Panc1 (cell line): Measurements from ENCODE around the gene BMAL1. TPM values are rescaled to one million over a fixed set of nuclear protein-coding genes. Genes with fewer than 3 reads are reported as not detected.

ENCODE experiments used
- ATAC-seq: fragments of 200-7000 bp; cut with Tn5 transposase; 2 replicates; pipeline ENCODE4 v1.9.1; 2020; ENCODE audit warnings: mild to moderate bottlenecking, moderate library complexity
- BruUV-seq: library from RNA; stranded (reverse); fragments of 400-500 nt; replicated peaks from 2 replicates; lab custom pipeline; 2021; lab: Mats Ljungman, UMichigan
- CTCF ChIA-PET: fragments of 300-600 bp; sonication (Branson Sonifier 250); formaldehyde crosslinking; loops from one replicate; lab custom pipeline; 2022; ENCODE audit warnings: antibody characterized with exemption; lab: Charles Lee
- POLR2A ChIA-PET: fragments of 300-600 bp; sonication (Branson Sonifier 250); formaldehyde crosslinking; loops from one replicate; lab custom pipeline; 2022; ENCODE audit warnings: antibody characterized with exemption; lab: Charles Lee
- DNase-seq: peaks from one replicate; pipeline ENCODE4 v3.0.0-alpha.2; 2010; ENCODE audit warnings: low read depth, low spot score
- H3K27ac ChIP-seq: 2 replicates; pipeline ENCODE4 v1.5.1; 2011; ENCODE audit warnings: mild to moderate bottlenecking, low read length, inconsistent platforms
- H3K27me3 ChIP-seq: fragments of 200-500 bp; sonication (Bioruptor generic); 2 replicates; pipeline ENCODE4 v1.6.0; 2014; ENCODE audit warnings: low read length, inconsistent platforms; ENCODE audit not compliant: control insufficient read depth, insufficient read depth
- H3K36me3 ChIP-seq: fragments of 200-500 bp; sonication (Bioruptor generic); 2 replicates; pipeline ENCODE4 v1.5.1; 2014; ENCODE audit warnings: inconsistent platforms, mild to moderate bottlenecking, low read length, moderate library complexity; ENCODE audit not compliant: control insufficient read depth, insufficient read depth
- H3K4me1 ChIP-seq: 2 replicates; pipeline ENCODE4 v1.5.1; 2011; ENCODE audit warnings: inconsistent platforms, mild to moderate bottlenecking, low read length, moderate library complexity; ENCODE audit not compliant: control insufficient read depth, insufficient read depth
- H3K4me3 ChIP-seq, 2 experiments: 2 replicates each; pipeline ENCODE4 v1.5.1; 2011 to 2012; ENCODE audit warnings: low read depth in 2 of 2, low read length in 2 of 2, mild to moderate bottlenecking in 2 of 2, inconsistent platforms in 1 of 2, moderate library complexity in 1 of 2
- H3K9me3 ChIP-seq: fragments of 200-500 bp; sonication (Bioruptor generic); 2 replicates; pipeline ENCODE4 v1.5.1; 2014; ENCODE audit warnings: low read depth, mild to moderate bottlenecking, inconsistent platforms, low read length, moderate library complexity; ENCODE audit not compliant: control insufficient read depth, insufficient read depth
- CTCF ChIP-seq: fragments of 450-650 bp; IDR thresholded peaks from 2 replicates; pipeline ENCODE4 v1.5.1; 2017; ENCODE audit warnings: mild to moderate bottlenecking
- POLR2AphosphoS5 ChIP-seq: IDR thresholded peaks from 2 replicates; pipeline ENCODE4 v1.6.1; 2012; ENCODE audit warnings: mild to moderate bottlenecking, low read depth, low read length, moderate library complexity
- REST ChIP-seq, 2 experiments: IDR thresholded peaks; 2 replicates each; pipeline ENCODE4 v1.6.1; 2011 to 2012; ENCODE audit warnings: low read depth in 2 of 2, control low read depth in 1 of 2, low read length in 1 of 2, mild to moderate bottlenecking in 1 of 2, moderate library complexity in 1 of 2; ENCODE audit not compliant: insufficient read depth in 1 of 2
- SIN3A ChIP-seq: IDR thresholded peaks from 2 replicates; pipeline ENCODE4 v1.6.1; 2012; ENCODE audit warnings: low read depth, mild to moderate bottlenecking, low read length, moderate library complexity, borderline replicate concordance; ENCODE audit not compliant: insufficient read depth
- TCF7L2 ChIP-seq: IDR thresholded peaks from 2 replicates; pipeline ENCODE4 v1.6.1; 2011; ENCODE audit warnings: mild to moderate bottlenecking, low read depth, low read length, inconsistent platforms
- in situ Hi-C: cut with HindIII; loops from 2 replicates; pipeline ENCODE4 v1.10.0; 2016; ENCODE audit warnings: low sequenced_read_pairs, low pct_unique_long_range_greater_than_20kb
- intact Hi-C: fragments of 100-400 bp; cut with micrococcal nuclease; formaldehyde crosslinking; loops from one replicate; pipeline ENCODE4 v1.10.0; 2022; ENCODE audit not compliant: unreplicated experiment
- total RNA-seq: library from RNA; stranded (reverse); gene quantifications from one replicate; pipeline ENCODE4 v1.2.1, GENCODE V29; 2021; ENCODE audit not compliant: unreplicated experiment

The BMAL1 gene
- total RNA-seq, 1 experiment from 2014 or later: 9.3 TPM

- peaks cover 3% of the 10 kb centered on the region; the same call in 1 of the 2 replicates for H3K4me1 ChIP-seq
- no peak overlapping the region for H3K27ac ChIP-seq
- no peaks in the 10 kb centered on the region for H3K36me3 ChIP-seq
- no TSS peak for BruUV-seq
- intact Hi-C loops: no loop called here
- DNase-seq: no peak
- H3K4me3 ChIP-seq: no peak overlapping the region
- H3K27me3 ChIP-seq: peaks cover 6% of the 10 kb centered on the region; the same call in 1 of the 2 replicates
- POLR2A ChIA-PET: no interaction called here
- TF ChIP-seq SIN3A (no peak), POLR2AphosphoS5 (no peak), REST (IDR thresholded peaks at IDR 0.05; ENCODE audit: insufficient read depth in 1 of 2, low read depth in 2 of 2, low read length in 1 of 2) (no peak)
- CTCF ChIA-PET: no interaction called here
- in situ Hi-C loops: no loop called here
- no peak for ATAC-seq
- no peaks in the 10 kb centered on the region for H3K9me3 ChIP-seq
Observed at GRCh38 chr11:13284776-13285588, 7.4 kb downstream of the BMAL1 start.

GRCh38 chr11:13286279-13286821, 8.8 kb downstream of the BMAL1 start:
- in situ Hi-C loops (no loop called here), intact Hi-C loops (no loop called here)
- BruUV-seq: no TSS peak
- peaks cover 3% of the 10 kb centered on the region; the same call in 1 of the 2 replicates for H3K4me1 ChIP-seq
- no peaks in the 10 kb centered on the region for H3K27me3 ChIP-seq
- CTCF ChIA-PET: no interaction called here
- POLR2A ChIA-PET: no interaction called here
- H3K9me3 ChIP-seq: no peaks in the 10 kb centered on the region
- H3K36me3 ChIP-seq: no peaks in the 10 kb centered on the region
- no peak overlapping the region for H3K4me3 ChIP-seq
- ATAC-seq: no peak
- TF ChIP-seq SIN3A (no peak), POLR2AphosphoS5 (no peak), TCF7L2 (no peak)
- no peak overlapping the region for H3K27ac ChIP-seq
- no peak for DNase-seq

GRCh38 chr11:13287036-13287435, 9.4 kb downstream of the BMAL1 start:
- H3K27me3 ChIP-seq: no peaks in the 10 kb centered on the region
- intact Hi-C loops (no loop called here), in situ Hi-C loops (no loop called here)
- no TSS peak for BruUV-seq
- DNase-seq: no peak
- no peaks in the 10 kb centered on the region for H3K36me3 ChIP-seq
- CTCF ChIA-PET: no interaction called here
- H3K4me1 ChIP-seq: peaks cover 3% of the 10 kb centered on the region; the same call in 1 of the 2 replicates
- no peak for ATAC-seq
- TF ChIP-seq POLR2AphosphoS5: no peak
- TF ChIP-seq REST (IDR thresholded peaks at IDR 0.05; ENCODE audit: insufficient read depth in 1 of 2, low read depth in 2 of 2, low read length in 1 of 2): no peak
- no peak for TF ChIP-seq CTCF
- TF ChIP-seq SIN3A: no peak
- no peak for TF ChIP-seq TCF7L2
- H3K27ac ChIP-seq: no peak overlapping the region
- POLR2A ChIA-PET: no interaction called here
- H3K9me3 ChIP-seq: no peaks in the 10 kb centered on the region
- H3K4me3 ChIP-seq: no peak overlapping the region
